B cell (primary cell): ENCODE data around the gene RNF167. TPM values are rescaled to one million over a fixed set of nuclear protein-coding genes. Genes with fewer than 3 reads are reported as not detected.
A peak's percentile ranks its signal among the peaks of the same experiment; 100 is the strongest.

ENCODE experiments used
- ATAC-seq: fragments of 200-7000 bp; cut with Tn5 transposase; one replicate; pipeline ENCODE4 v1.10.0; 2021; ENCODE audit warnings: low read depth, mild to moderate bottlenecking, moderate number of reproducible peaks, moderate library complexity
- CTCF ChIA-PET: fragments of 350-600 bp; sonication (Branson Sonifier 250); formaldehyde crosslinking; loops from one replicate; lab custom pipeline; 2021; ENCODE audit warnings: antibody characterized with exemption, inconsistent platforms; lab: Charles Lee
- POLR2A ChIA-PET: fragments of 350-600 bp; sonication (Branson Sonifier 250); formaldehyde crosslinking; loops from one replicate; lab custom pipeline; 2021; ENCODE audit warnings: antibody characterized with exemption; lab: Charles Lee
- DNase-seq: peaks from one replicate; pipeline ENCODE4 v3.0.0; 2013
- H2AFZ ChIP-seq: 2 replicates; pipeline ENCODE4 v1.6.1; 2012; ENCODE audit warnings: mild to moderate bottlenecking, low read depth, low read length; ENCODE audit not compliant: insufficient read depth, poor library complexity, severe bottlenecking
- H3K27ac ChIP-seq, 2 donors: 1 replicate in 1 of 2; 2 replicates in 1 of 2; pipeline ENCODE4 v1.5.1; 2012 to 2013; ENCODE audit warnings: low read length in 2 of 2, mild to moderate bottlenecking in 2 of 2, moderate library complexity in 1 of 2
- H3K27me3 ChIP-seq, 4 experiments: fragments of 200-600 bp in 1 of 4; sonication (generic) in 1 of 4; replicated peaks in 1 of 4; 1 replicate in 2 of 4; 2 replicates in 2 of 4; pipeline versions ENCODE4 v1.6.1 to v1.7.0; 2013 to 2016; ENCODE audit warnings: low read length in 3 of 4, mild to moderate bottlenecking in 2 of 4, mixed read lengths in 1 of 4, moderate library complexity in 1 of 4; ENCODE audit not compliant: insufficient read depth in 4 of 4, control insufficient read depth in 3 of 4; ENCODE audit errors: control extremely low read depth in 1 of 4
- H3K36me3 ChIP-seq, 2 experiments: replicated peaks in 1 of 2; 1 replicate in 1 of 2; 2 replicates in 1 of 2; pipeline versions ENCODE4 v1.6.1 to v1.7.1; 2013; ENCODE audit warnings: low read length in 1 of 2; ENCODE audit not compliant: insufficient read depth in 2 of 2, control insufficient read depth in 1 of 2; ENCODE audit errors: control extremely low read depth in 1 of 2, extremely low read depth in 1 of 2
- H3K4me1 ChIP-seq, 2 donors: fragments of 200-600 bp in 1 of 2; sonication (generic) in 1 of 2; 1 replicate in 1 of 2; 2 replicates in 1 of 2; pipeline versions ENCODE4 v1.5.1 to v1.6.1; 2013 to 2017; ENCODE audit warnings: low read length in 2 of 2; ENCODE audit not compliant: control insufficient read depth in 2 of 2, insufficient read depth in 2 of 2
- H3K4me2 ChIP-seq: replicated peaks from 2 replicates; pipeline ENCODE3; 2012; ENCODE audit warnings: mild to moderate bottlenecking, low read depth, low read length; ENCODE audit not compliant: poor library complexity, severe bottlenecking
- H3K4me3 ChIP-seq, 5 experiments: fragments of 200-600 bp in 1 of 5; sonication (generic) in 1 of 5; 1 replicate in 3 of 5; 2 replicates in 2 of 5; pipeline versions ENCODE4 v1.5.1 to v1.7.0; 2011 to 2016; ENCODE audit warnings: low read length in 4 of 5, mild to moderate bottlenecking in 4 of 5, low read depth in 2 of 5, control low read depth in 1 of 5, moderate library complexity in 1 of 5; ENCODE audit not compliant: insufficient read depth in 1 of 5; ENCODE audit errors: control extremely low read depth in 1 of 5, extremely low read depth in 1 of 5
- H3K79me2 ChIP-seq: fragments of 200-600 bp; sonication (generic); one replicate; pipeline ENCODE4 v1.6.0; 2016; ENCODE audit warnings: low read length; ENCODE audit not compliant: control insufficient read depth, insufficient read depth
- H3K9ac ChIP-seq: fragments of 200-600 bp; sonication (generic); 2 replicates; pipeline ENCODE4 v1.6.1; 2017; ENCODE audit warnings: mild to moderate bottlenecking, low read length, moderate library complexity
- H3K9me3 ChIP-seq, 3 donors: one replicate each; pipeline versions ENCODE4 v1.6.1 to v1.7.1; 2013; ENCODE audit warnings: low read length in 2 of 3; ENCODE audit not compliant: control insufficient read depth in 2 of 3, insufficient read depth in 1 of 3; ENCODE audit errors: control extremely low read depth in 1 of 3
- H4K20me1 ChIP-seq: 2 replicates; pipeline ENCODE4 v1.6.0; 2012; ENCODE audit warnings: mild to moderate bottlenecking, low read length; ENCODE audit not compliant: insufficient read depth, control insufficient read depth, poor library complexity, severe bottlenecking
- H3K27ac Mint-ChIP-seq: one replicate; pipeline ENCODE4 v1.8.0; 2021; ENCODE audit warnings: mixed read lengths
- H3K27me3 Mint-ChIP-seq: one replicate; pipeline ENCODE4 v1.8.0; 2021; ENCODE audit warnings: mixed read lengths
- H3K4me1 Mint-ChIP-seq: one replicate; pipeline ENCODE4 v1.8.0; 2021; ENCODE audit warnings: mixed read lengths
- H3K4me3 Mint-ChIP-seq: one replicate; pipeline ENCODE4 v1.8.0; 2021; ENCODE audit warnings: mixed read lengths
- H3K9me3 Mint-ChIP-seq: one replicate; pipeline ENCODE4 v1.8.0; 2022; ENCODE audit warnings: mixed read lengths; ENCODE audit not compliant: insufficient read depth
- CTCF ChIP-seq: fragments of 200-600 bp; IDR thresholded peaks from one replicate; pipeline ENCODE4 v1.8.0; 2022; ENCODE audit warnings: antibody characterized with exemption, mild to moderate bottlenecking
- EZH2 ChIP-seq: IDR thresholded peaks from 2 replicates; pipeline ENCODE4 v1.6.1; 2012; ENCODE audit warnings: borderline replicate concordance, low read depth, mild to moderate bottlenecking, moderate library complexity, low read length; ENCODE audit not compliant: insufficient read depth, poor library complexity, severe bottlenecking
- WGBS: methylation state at CpG from one replicate; pipeline ENCODE4 v1.1.5; 2013; ENCODE audit warnings: missing lambda C conversion rate; ENCODE audit not compliant: insufficient coverage; 5-methylcytosine and 5-hydroxymethylcytosine counted together
- intact Hi-C: fragments of 100-400 bp; cut with micrococcal nuclease; formaldehyde crosslinking; loops from one replicate; pipeline ENCODE4 v1.10.0; 2022
- polyA plus RNA-seq: library from polyadenylated mRNA; depleted of rRNA; stranded (reverse); fragments of >200 nt; gene quantifications from 2 replicates; pipeline ENCODE4 v1.2.3, GENCODE V29; 2012
- total RNA-seq, 2 donors: library from RNA; stranded (reverse); fragments of 120-200 nt in 1 of 2; gene quantifications; 1 replicate in 1 of 2; 2 replicates in 1 of 2; pipeline versions ENCODE4 v1.2.3 to v1.2.4, GENCODE V29; 2013 to 2022

Gene RNF167
- total and polyA plus RNA-seq, 2 donors (not counting 1 experiment from before 2014, with no cell fraction given) = 143 to 186 TPM

- Histone ChIP-seq H3K9ac (no peak overlapping the region), H2AFZ (no peak overlapping the region), H3K27me3 (peaks cover 0 to 30% (median 11%) of the 10 kb centered on the region in 4 experiments), H3K4me3 (no peak overlapping the region), H3K4me1 (peaks cover 45 to 53% of the 10 kb centered on the region in 2 donors), H3K4me2 (peak overlapping the region; percentile 98), H4K20me1 (no peaks in the 10 kb centered on the region), H3K79me2 (no peaks in the 10 kb centered on the region), H3K27ac (peak overlapping the region in 1 of 2 donors; percentile 22), H3K36me3 (no peaks in the 10 kb centered on the region), H3K9me3 (peaks cover 0 to 25% (median 0%) of the 10 kb centered on the region in 3 donors)
- WGBS = 82% methylated on average over 3 of the region's 8 CpGs
- intact Hi-C loops = loop anchor here (5.0 kb wide), 1 partner anchor 335 kb away; no protein-coding TSS in a partner anchor
- DNase-seq (no peak), ATAC-seq (no peak)
- H3K9me3 Mint-ChIP-seq = no peaks in the 10 kb centered on the region
- H3K4me3 Mint-ChIP-seq = peak overlapping the region; percentile 72
- H3K4me1 Mint-ChIP-seq = peaks cover 48% of the 10 kb centered on the region
- peaks cover 7% of the 10 kb centered on the region for H3K27me3 Mint-ChIP-seq
- ChIA-PET POLR2A (interaction anchor here (1.9 to 2.0 kb wide), 2 partner anchors 37 to 65 kb away, joined by 5 read pairs; partner anchors contain the start of genes RNF167, SLC25A11 and SPAG7), CTCF (interaction anchor here (0.6 to 4.0 kb wide), 18 partner anchors 11 to 687 kb away, joined by 3 to 15 read pairs (median 4); partner anchors contain the start of genes GLTPD2, RNF167, SLC25A11 and SPAG7)
- peak overlapping the region; percentile 82 for H3K27ac Mint-ChIP-seq
- TF ChIP-seq CTCF (no peak), EZH2 (no peak)
Measured at GRCh38 chr17:4902540-4902939, 37.5 kb upstream of the RNF167 start.
